Liver (tissue), 3 donors: ENCODE measurements around the gene AREG.

Source experiments
- ATF3 ChIP-seq: IDR thresholded peaks from 2 replicates; pipeline ENCODE4 v1.6.1; 2016; ENCODE audit warnings: antibody characterized with exemption
- CTCF ChIP-seq: fragments of 150-350 bp; IDR thresholded peaks from 2 replicates; pipeline ENCODE4 v1.5.1; 2017; ENCODE audit warnings: improper control_type of control experiment, low read depth, low read length; ENCODE audit not compliant: missing input control
- EGR1 ChIP-seq, 2 donors: IDR thresholded peaks; 2 replicates each; pipeline ENCODE4 v1.6.1; 2016 to 2018; ENCODE audit warnings: antibody characterized with exemption in 2 of 2, low read depth in 2 of 2
- FOXA1 ChIP-seq: IDR thresholded peaks from 2 replicates; pipeline ENCODE4 v1.6.1; 2016; ENCODE audit warnings: antibody characterized with exemption
- GABPA ChIP-seq, 2 donors: IDR thresholded peaks in 1 of 2; conservative IDR thresholded peaks in 1 of 2; 2 replicates each; pipeline ENCODE4 v1.6.1; 2016; ENCODE audit warnings: antibody characterized with exemption in 2 of 2, mild to moderate bottlenecking in 1 of 2, moderate library complexity in 1 of 2
- JUND ChIP-seq, 2 donors: IDR thresholded peaks; 2 replicates each; pipeline ENCODE4 v1.6.1; 2016; ENCODE audit warnings: antibody characterized with exemption in 2 of 2
- MAX ChIP-seq: IDR thresholded peaks from 2 replicates; pipeline ENCODE4 v1.6.1; 2016; ENCODE audit warnings: antibody characterized with exemption
- RAD21 ChIP-seq, 2 donors: IDR thresholded peaks; 2 replicates each; pipeline ENCODE4 v1.6.1; 2016; ENCODE audit warnings: antibody characterized with exemption in 2 of 2, mild to moderate bottlenecking in 2 of 2
- REST ChIP-seq: IDR thresholded peaks from 2 replicates; pipeline ENCODE4 v1.6.1; 2016; ENCODE audit warnings: antibody characterized with exemption, mild to moderate bottlenecking
- RXRA ChIP-seq, 2 donors: IDR thresholded peaks; 2 replicates each; pipeline ENCODE4 v1.6.1; 2017 to 2018; ENCODE audit warnings: antibody characterized with exemption in 2 of 2, mild to moderate bottlenecking in 1 of 2
- SP1 ChIP-seq: IDR thresholded peaks from 2 replicates; pipeline ENCODE4 v1.6.1; 2018; ENCODE audit warnings: antibody characterized with exemption, mild to moderate bottlenecking
- TAF1 ChIP-seq: conservative IDR thresholded peaks from 2 replicates; pipeline ENCODE4 v1.6.1; 2016; ENCODE audit warnings: antibody characterized with exemption, mild to moderate bottlenecking
- ZBTB33 ChIP-seq: IDR thresholded peaks from 2 replicates; pipeline ENCODE4 v1.6.1; 2016; ENCODE audit warnings: antibody characterized with exemption
- donor health status: healthy.
- donor health status: healthy.

- TF ChIP-seq REST (no peak), SP1 (no peak), ZBTB33 (no peak), CTCF (no peak), GABPA (IDR thresholded peaks at IDR 0.05 in 1 of 2, conservative IDR thresholded peaks at IDR 0.05 in 1 of 2) (no peak), FOXA1 (no peak), RAD21 (IDR thresholded peaks at IDR 0.05) (no peak), MAX (no peak), JUND (IDR thresholded peaks at IDR 0.05) (no peak), TAF1 (no peak), RXRA (IDR thresholded peaks at IDR 0.05) (no peak), ATF3 (no peak), EGR1 (IDR thresholded peaks at IDR 0.05; ENCODE audit: low read depth in 2 of 2) (no peak)
Measured at GRCh38 chr4:74433043-74433442, 11.9 kb upstream of the AREG start.
